Neural cell (in vitro differentiated cells): ENCODE results near the gene BAX. TPM values are rescaled to one million over a fixed set of nuclear protein-coding genes. Genes with fewer than 3 reads are reported as not detected.
"Not testable (repeated sequence)": the region's sequence is repeated elsewhere in the genome, so short reads cannot be mapped to it uniquely, and the experiment has no call there.

Experiments used
- H2AFZ ChIP-seq: fragments of 200-600, 300-800 bp; sonication (generic), shearing (Covaris generic); 2 replicates; pipeline ENCODE4 v1.6.0; 2014; ENCODE audit warnings: low read depth, mild to moderate bottlenecking, antibody characterized with exemption, low read length, moderate library complexity
- H3F3A ChIP-seq: fragments of 200-600 bp; shearing (Covaris generic); 2 replicates; pipeline ENCODE4 v1.6.1; 2016; ENCODE audit warnings: mild to moderate bottlenecking, moderate library complexity, mixed read lengths, antibody characterized with exemption, low read length; ENCODE audit not compliant: insufficient read depth, poor library complexity, severe bottlenecking
- H3K27ac ChIP-seq: fragments of 200-600, 300-800 bp; sonication (generic), shearing (Covaris generic); 2 replicates; pipeline ENCODE4 v1.5.1; 2014; ENCODE audit warnings: mild to moderate bottlenecking, low read length, moderate library complexity
- H3K27me3 ChIP-seq: fragments of 300-800, 200-600 bp; sonication (generic), shearing (Covaris generic); 2 replicates; pipeline ENCODE4 v1.6.0; 2014; ENCODE audit warnings: mild to moderate bottlenecking, low read depth, low read length, moderate library complexity; ENCODE audit not compliant: insufficient read depth
- H3K36me3 ChIP-seq: fragments of 300-800, 200-600 bp; sonication (generic), shearing (Covaris generic); 2 replicates; pipeline ENCODE4 v1.5.1; 2014; ENCODE audit warnings: mild to moderate bottlenecking, antibody characterized with exemption, low read length, moderate library complexity; ENCODE audit not compliant: insufficient read depth
- H3K4me2 ChIP-seq: fragments of 300-800, 200-600 bp; sonication (generic), shearing (Covaris generic); 2 replicates; pipeline ENCODE4 v1.6.0; 2014; ENCODE audit warnings: mild to moderate bottlenecking, low read length
- H3K4me3 ChIP-seq: fragments of 300-800, 200-600 bp; sonication (generic), shearing (Covaris generic); 2 replicates; pipeline ENCODE4 v1.5.1; 2014; ENCODE audit warnings: mild to moderate bottlenecking, low read length, moderate library complexity
- H3K79me2 ChIP-seq: fragments of 200-600 bp; shearing (Covaris generic); replicated peaks from 2 replicates; pipeline ENCODE4 v1.6.0; 2014; ENCODE audit warnings: mild to moderate bottlenecking, low read length, moderate library complexity; ENCODE audit not compliant: insufficient read depth
- H3K9ac ChIP-seq: fragments of 300-800, 200-600 bp; sonication (generic), shearing (Covaris generic); 2 replicates; pipeline ENCODE4 v1.6.1; 2016; ENCODE audit warnings: mild to moderate bottlenecking, low read length, mixed read lengths
- H3K9me2 ChIP-seq: fragments of 200-600 bp; shearing (Covaris generic); 2 replicates; pipeline ENCODE4 v1.6.1; 2016; ENCODE audit warnings: mild to moderate bottlenecking, low read length, mixed read lengths; ENCODE audit not compliant: insufficient read depth
- H3K9me3 ChIP-seq: fragments of 200-600, 300-800 bp; sonication (generic), shearing (Covaris generic); 2 replicates; pipeline ENCODE4 v1.6.1; 2016; ENCODE audit warnings: mild to moderate bottlenecking, mixed run types, low read length, moderate library complexity, mixed read lengths
- H4K20me1 ChIP-seq: fragments of 200-600 bp; shearing (Covaris generic); 2 replicates; pipeline ENCODE4 v1.6.1; 2016; ENCODE audit warnings: mild to moderate bottlenecking, mixed run types; ENCODE audit not compliant: insufficient read depth
- CTCF ChIP-seq: fragments of 450-650 bp; IDR thresholded peaks from 2 replicates; pipeline ENCODE4 v1.5.1; 2014; ENCODE audit warnings: antibody characterized with exemption, mild to moderate bottlenecking, moderate library complexity; ENCODE audit not compliant: poor library complexity, severe bottlenecking
- EP300 ChIP-seq: fragments of 450-650 bp; conservative IDR thresholded peaks from 2 replicates; pipeline ENCODE4 v1.6.1; 2014; ENCODE audit warnings: antibody characterized with exemption, mild to moderate bottlenecking, moderate library complexity; ENCODE audit not compliant: poor library complexity, severe bottlenecking
- EZH2 ChIP-seq: fragments of 200-600, 300-800 bp; shearing (Covaris generic), sonication (generic); IDR thresholded peaks from 2 replicates; pipeline ENCODE4 v1.6.1; 2014; ENCODE audit warnings: antibody characterized with exemption, low read length, borderline replicate concordance, mild to moderate bottlenecking; ENCODE audit not compliant: insufficient read depth, poor library complexity, severe bottlenecking
- MXI1 ChIP-seq: fragments of 450-650 bp; conservative IDR thresholded peaks from 2 replicates; pipeline ENCODE4 v1.6.1; 2014; ENCODE audit warnings: antibody characterized with exemption, mild to moderate bottlenecking; ENCODE audit not compliant: poor library complexity, severe bottlenecking
- POLR2AphosphoS5 ChIP-seq: IDR thresholded peaks from 2 replicates; pipeline ENCODE4 v1.6.1; 2012
- RAD21 ChIP-seq: fragments of 450-650 bp; conservative IDR thresholded peaks from 2 replicates; pipeline ENCODE4 v1.6.1; 2014; ENCODE audit warnings: antibody characterized with exemption, mild to moderate bottlenecking, moderate library complexity
- REST ChIP-seq: IDR thresholded peaks from 2 replicates; pipeline ENCODE4 v1.6.1; 2012; ENCODE audit warnings: borderline replicate concordance
- SMC3 ChIP-seq: fragments of 450-650 bp; conservative IDR thresholded peaks from 2 replicates; pipeline ENCODE4 v1.6.1; 2014; ENCODE audit warnings: antibody characterized with exemption, mild to moderate bottlenecking, moderate library complexity; ENCODE audit not compliant: poor library complexity
- TAF1 ChIP-seq: IDR thresholded peaks from 2 replicates; pipeline ENCODE4 v1.6.1; 2012; ENCODE audit warnings: low read depth
- polyA plus RNA-seq: library from polyadenylated mRNA; depleted of rRNA; stranded (reverse); fragments of >200 nt; gene quantifications from 2 replicates; pipeline ENCODE4 v1.2.3, GENCODE V29; 2014

Gene BAX
- polyA plus RNA-seq, 1 donor from 2014 or later, result 71.9 TPM

- H4K20me1 ChIP-seq, result no peaks in the 10 kb centered on the region
- no peaks in the 10 kb centered on the region for H3K27me3 ChIP-seq
- no peaks in the 10 kb centered on the region for H3K79me2 ChIP-seq
- no peaks in the 10 kb centered on the region for H3F3A ChIP-seq
- no peak overlapping the region for H3K27ac ChIP-seq
- no peak overlapping the region for H2AFZ ChIP-seq
- no peak overlapping the region for H3K9ac ChIP-seq
- H3K36me3 ChIP-seq, result no peaks in the 10 kb centered on the region
- H3K4me2 ChIP-seq, result no peak overlapping the region
- H3K4me3 ChIP-seq, result no peak overlapping the region
- TF ChIP-seq TAF1 (no peak), MXI1 (no peak), EP300 (no peak), POLR2AphosphoS5 (no peak), REST (no peak)
- H3K9me3 ChIP-seq, result no peaks in the 10 kb centered on the region
- H3K9me2 ChIP-seq, result no peaks in the 10 kb centered on the region
Measured at GRCh38 chr19:48922548-48923490, 31.9 kb upstream of the BAX start.

- TF ChIP-seq EZH2 (no peak), SMC3 (no peak), TAF1 (no peak), POLR2AphosphoS5 (no peak), CTCF (no peak), REST (no peak), MXI1 (no peak), RAD21 (no peak), EP300 (no peak)
- Histone ChIP-seq H2AFZ (no peak overlapping the region), H3K79me2 (no peaks in the 10 kb centered on the region), H3K27me3 (no peaks in the 10 kb centered on the region), H3K4me2 (no peak overlapping the region), H3K4me3 (no peak overlapping the region), H3K9ac (no peak overlapping the region), H3K36me3 (no peaks in the 10 kb centered on the region), H3K27ac (no peak overlapping the region), H4K20me1 (no peaks in the 10 kb centered on the region), H3K9me3 (no peaks in the 10 kb centered on the region), H3K9me2 (no peaks in the 10 kb centered on the region), H3F3A (no peaks in the 10 kb centered on the region)
Measured at GRCh38 chr19:48925240-48925843, 29.3 kb upstream of the BAX start.

- H3F3A ChIP-seq, H3K27ac ChIP-seq: not testable (repeated sequence)
Measured at GRCh38 chr19:48925890-48926289, 28.8 kb upstream of the BAX start.

More at GRCh38 chr19:48925890-48926289, 28.8 kb upstream of the BAX start:
- not testable (repeated sequence) for H4K20me1 ChIP-seq, H3K9ac ChIP-seq, H3K79me2 ChIP-seq, H3K9me3 ChIP-seq, H2AFZ ChIP-seq, H3K36me3 ChIP-seq, H3K4me2 ChIP-seq, H3K27me3 ChIP-seq, H3K4me3 ChIP-seq, H3K9me2 ChIP-seq
